Measurements from ENCODE around the gene FAM47E.
A peak's percentile ranks its signal among the peaks of the same experiment; 100 is the strongest.
"Not testable (repeated sequence)": the region's sequence is repeated elsewhere in the genome, so short reads cannot be mapped to it uniquely, and the experiment has no call there.

Gene FAM47E

GRCh38 chr4:76240236-76240635 lies 11.3 kb upstream of the FAM47E start:
- H3K27ac Mint-ChIP-seq = no peak overlapping the region
- H3K36me3 Mint-ChIP-seq = no peaks in the 10 kb centered on the region
- no peak overlapping the region for H3K4me3 Mint-ChIP-seq

GRCh38 chr4:76243877-76244276 lies 7.6 kb upstream of the FAM47E start:
- not testable (repeated sequence) for H3K4me1 Mint-ChIP-seq, H3K27ac Mint-ChIP-seq, H3K4me3 Mint-ChIP-seq, H3K36me3 Mint-ChIP-seq, ATAC-seq
- H3K9me3 Mint-ChIP-seq = peaks cover 14% of the 10 kb centered on the region
- peaks cover 58% of the 10 kb centered on the region for H3K27me3 Mint-ChIP-seq

More at GRCh38 chr4:76240236-76240635, 11.3 kb upstream of the FAM47E start:
- no peak for ATAC-seq
- Mint-ChIP-seq H3K4me1 (no peaks in the 10 kb centered on the region), H3K27me3 (peaks cover 33% of the 10 kb centered on the region), H3K9me3 (peaks cover 19% of the 10 kb centered on the region)

- H3K4me3 Mint-ChIP-seq = no peak overlapping the region
- peaks cover 2% of the 10 kb centered on the region for H3K4me1 Mint-ChIP-seq
- no peaks in the 10 kb centered on the region for H3K36me3 Mint-ChIP-seq
- no peak for ATAC-seq
- H3K9me3 Mint-ChIP-seq = peaks cover 7% of the 10 kb centered on the region
- peaks cover 71% of the 10 kb centered on the region for H3K27me3 Mint-ChIP-seq
- no peak overlapping the region for H3K27ac Mint-ChIP-seq
Measured at GRCh38 chr4:76246025-76246424, 5.5 kb upstream of the FAM47E start.

- no peaks in the 10 kb centered on the region for H3K36me3 Mint-ChIP-seq
- no peak overlapping the region for H3K4me3 Mint-ChIP-seq
- peaks cover 75% of the 10 kb centered on the region for H3K27me3 Mint-ChIP-seq
- no peak overlapping the region for H3K27ac Mint-ChIP-seq
- no peak for ATAC-seq
- peaks cover 8% of the 10 kb centered on the region for H3K4me1 Mint-ChIP-seq
- H3K9me3 Mint-ChIP-seq = peaks cover 6% of the 10 kb centered on the region
Measured at GRCh38 chr4:76246852-76247251, 4.7 kb upstream of the FAM47E start.

GRCh38 chr4:76250962-76251361 lies 559 bp upstream of the FAM47E start:
- Mint-ChIP-seq H3K27me3 (peaks cover 92% of the 10 kb centered on the region), H3K4me1 (peaks cover 8% of the 10 kb centered on the region), H3K36me3 (no peaks in the 10 kb centered on the region), H3K27ac (no peak overlapping the region), H3K9me3 (no peaks in the 10 kb centered on the region), H3K4me3 (no peak overlapping the region)
- ATAC-seq = no peak

GRCh38 chr4:76252271-76252653 lies 741 bp downstream of the FAM47E start:
- peaks cover 8% of the 10 kb centered on the region for H3K4me1 Mint-ChIP-seq
- no peaks in the 10 kb centered on the region for H3K36me3 Mint-ChIP-seq
- H3K27me3 Mint-ChIP-seq = peaks cover 83% of the 10 kb centered on the region
- no peaks in the 10 kb centered on the region for H3K9me3 Mint-ChIP-seq
- H3K4me3 Mint-ChIP-seq = no peak overlapping the region
- ATAC-seq = no peak
- no peak overlapping the region for H3K27ac Mint-ChIP-seq

- Mint-ChIP-seq H3K27me3 (peaks cover 85% of the 10 kb centered on the region), H3K4me1 (peaks cover 8% of the 10 kb centered on the region), H3K36me3 (no peaks in the 10 kb centered on the region), H3K4me3 (no peak overlapping the region), H3K9me3 (no peaks in the 10 kb centered on the region), H3K27ac (no peak overlapping the region)
- ATAC-seq = no peak
Measured at GRCh38 chr4:76253511-76253910, 2.0 kb downstream of the FAM47E start.

- no peak overlapping the region for H3K27ac Mint-ChIP-seq
- H3K4me1 Mint-ChIP-seq = peaks cover 6% of the 10 kb centered on the region
- ATAC-seq = no peak
- H3K27me3 Mint-ChIP-seq = peaks cover 73% of the 10 kb centered on the region
- no peaks in the 10 kb centered on the region for H3K36me3 Mint-ChIP-seq
- no peak overlapping the region for H3K4me3 Mint-ChIP-seq
- H3K9me3 Mint-ChIP-seq = no peaks in the 10 kb centered on the region
Measured at GRCh38 chr4:76256032-76256431, 4.5 kb downstream of the FAM47E start.

GRCh38 chr4:76256968-76257367 lies 5.4 kb downstream of the FAM47E start:
- no peaks in the 10 kb centered on the region for H3K36me3 Mint-ChIP-seq
- H3K4me3 Mint-ChIP-seq = no peak overlapping the region
- no peaks in the 10 kb centered on the region for H3K4me1 Mint-ChIP-seq
- H3K9me3 Mint-ChIP-seq = no peaks in the 10 kb centered on the region
- H3K27ac Mint-ChIP-seq = no peak overlapping the region
- peaks cover 66% of the 10 kb centered on the region for H3K27me3 Mint-ChIP-seq
- peak; percentile 31 for ATAC-seq

- H3K9me3 Mint-ChIP-seq = no peaks in the 10 kb centered on the region
- H3K27ac Mint-ChIP-seq = no peak overlapping the region
- ATAC-seq = no peak
- peaks cover 57% of the 10 kb centered on the region for H3K27me3 Mint-ChIP-seq
- H3K36me3 Mint-ChIP-seq = no peaks in the 10 kb centered on the region
- H3K4me1 Mint-ChIP-seq = no peaks in the 10 kb centered on the region
- H3K4me3 Mint-ChIP-seq = no peak overlapping the region
Measured at GRCh38 chr4:76257824-76258223, 6.3 kb downstream of the FAM47E start.

GRCh38 chr4:76260571-76260970 lies 9.1 kb downstream of the FAM47E start:
- Mint-ChIP-seq H3K27me3 (peaks cover 35% of the 10 kb centered on the region), H3K9me3 (no peaks in the 10 kb centered on the region), H3K27ac (no peak overlapping the region), H3K36me3 (no peaks in the 10 kb centered on the region), H3K4me3 (no peak overlapping the region), H3K4me1 (no peaks in the 10 kb centered on the region)
- no peak for ATAC-seq

- H3K4me1 Mint-ChIP-seq = no peaks in the 10 kb centered on the region
- H3K9me3 Mint-ChIP-seq = no peaks in the 10 kb centered on the region
- no peaks in the 10 kb centered on the region for H3K36me3 Mint-ChIP-seq
- no peak overlapping the region for H3K4me3 Mint-ChIP-seq
- peaks cover 5% of the 10 kb centered on the region for H3K27me3 Mint-ChIP-seq
- ATAC-seq = no peak
- no peak overlapping the region for H3K27ac Mint-ChIP-seq
Measured at GRCh38 chr4:76265631-76266218, 14.2 kb downstream of the FAM47E start.

GRCh38 chr4:76266627-76267026 lies 15.1 kb downstream of the FAM47E start:
- Mint-ChIP-seq H3K4me3 (no peak overlapping the region), H3K4me1 (no peaks in the 10 kb centered on the region), H3K27me3 (no peaks in the 10 kb centered on the region), H3K27ac (no peak overlapping the region), H3K9me3 (no peaks in the 10 kb centered on the region), H3K36me3 (no peaks in the 10 kb centered on the region)
- no peak for ATAC-seq

GRCh38 chr4:76267811-76268210 lies 16.3 kb downstream of the FAM47E start:
- Mint-ChIP-seq H3K4me1 (no peaks in the 10 kb centered on the region), H3K27me3 (peaks cover under 1% of the 10 kb centered on the region), H3K4me3 (no peak overlapping the region), H3K27ac (no peak overlapping the region), H3K36me3 (no peaks in the 10 kb centered on the region), H3K9me3 (no peaks in the 10 kb centered on the region)
- ATAC-seq = no peak

- Mint-ChIP-seq H3K4me3 (no peak overlapping the region), H3K4me1 (no peaks in the 10 kb centered on the region), H3K9me3 (no peaks in the 10 kb centered on the region), H3K27me3 (peaks cover 20% of the 10 kb centered on the region), H3K36me3 (no peaks in the 10 kb centered on the region), H3K27ac (no peak overlapping the region)
- no peak for ATAC-seq
Measured at GRCh38 chr4:76270244-76271175, 19.0 kb downstream of the FAM47E start.

- Mint-ChIP-seq H3K27ac (no peak overlapping the region), H3K36me3 (no peaks in the 10 kb centered on the region), H3K27me3 (peaks cover 27% of the 10 kb centered on the region), H3K4me3 (no peak overlapping the region), H3K4me1 (no peaks in the 10 kb centered on the region), H3K9me3 (no peaks in the 10 kb centered on the region)
- ATAC-seq = no peak
Measured at GRCh38 chr4:76271248-76271647, 19.7 kb downstream of the FAM47E start.
